ENCODE measurements around the gene ANKRD12. TPM values are rescaled to one million over a fixed set of nuclear protein-coding genes. Genes with fewer than 3 reads are reported as not detected.

The ANKRD12 gene
- total and polyA plus RNA-seq, 9 donors = 12.7 to 68.8 (median 16.9) TPM

- H3K27me3 ChIP-seq (ENCODE audit: control insufficient read depth, insufficient read depth, low read length) = no peaks in the 10 kb centered on the region
- no peak for DNase-seq
- H3K9me3 ChIP-seq (replicated peaks; ENCODE audit: control insufficient read depth, low read depth, low read length) = peaks cover 10% of the 10 kb centered on the region
- no peak overlapping the region for H3K4me3 ChIP-seq (ENCODE audit: low read length)
- no peaks in the 10 kb centered on the region for H3K4me1 ChIP-seq (ENCODE audit: control insufficient read depth, insufficient read depth, low read length)
- WGBS (ENCODE audit: insufficient coverage) = 97% methylated on average over 20 of the region's 24 CpGs
- H3K36me3 ChIP-seq (ENCODE audit: control insufficient read depth, insufficient read depth, low read length) = no peaks in the 10 kb centered on the region
- H3K27ac ChIP-seq (ENCODE audit: low read length) = no peak overlapping the region
Measured at GRCh38 chr18:9297007-9297393, 160.4 kb downstream of the ANKRD12 start.

DNA sequence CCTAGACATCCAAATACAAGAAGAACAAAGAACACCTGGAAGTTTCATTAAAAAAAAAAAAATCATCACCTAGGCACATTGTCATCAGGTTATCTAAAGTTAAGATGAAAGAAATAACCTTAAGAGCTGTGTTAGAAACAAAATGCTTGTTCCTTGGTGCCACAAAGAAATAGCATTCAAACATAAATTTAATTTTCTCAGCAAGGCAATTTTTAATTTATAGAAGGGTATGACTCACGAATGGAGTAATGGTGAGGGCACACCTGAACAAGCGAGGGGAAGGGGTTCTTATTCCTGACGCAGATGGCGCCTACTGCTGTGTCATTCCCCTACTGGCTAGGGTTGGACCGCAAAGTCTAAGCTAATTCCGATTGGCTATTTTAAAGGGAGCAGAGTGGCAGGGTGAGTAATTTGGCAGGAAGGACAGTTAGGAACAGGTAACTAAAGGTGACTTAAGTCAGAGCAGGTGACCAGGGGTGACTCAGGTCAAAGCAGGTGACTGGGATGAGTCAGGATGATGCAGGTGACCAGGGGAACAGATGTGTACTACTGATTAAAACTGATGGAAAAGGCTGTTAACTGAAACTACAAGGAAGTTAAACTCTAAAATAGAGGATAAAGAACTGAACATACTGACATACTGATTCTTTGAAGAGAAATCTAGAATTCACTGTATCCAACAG is 167.9 kb downstream of the ANKRD12 start:
- Histone ChIP-seq H3K36me3 (ENCODE audit: control insufficient read depth, insufficient read depth, low read length) (no peaks in the 10 kb centered on the region), H3K4me3 (ENCODE audit: low read length) (no peak overlapping the region), H3K4me1 (ENCODE audit: control insufficient read depth, insufficient read depth, low read length) (no peaks in the 10 kb centered on the region), H3K9me3 (replicated peaks; ENCODE audit: control insufficient read depth, low read depth, low read length) (peaks cover 6% of the 10 kb centered on the region), H3K27me3 (ENCODE audit: control insufficient read depth, insufficient read depth, low read length) (no peaks in the 10 kb centered on the region), H3K27ac (ENCODE audit: low read length) (no peak overlapping the region)
- WGBS (ENCODE audit: insufficient coverage) = 97% methylated on average over 6 of the region's 6 CpGs
- DNase-seq = no peak

DNA sequence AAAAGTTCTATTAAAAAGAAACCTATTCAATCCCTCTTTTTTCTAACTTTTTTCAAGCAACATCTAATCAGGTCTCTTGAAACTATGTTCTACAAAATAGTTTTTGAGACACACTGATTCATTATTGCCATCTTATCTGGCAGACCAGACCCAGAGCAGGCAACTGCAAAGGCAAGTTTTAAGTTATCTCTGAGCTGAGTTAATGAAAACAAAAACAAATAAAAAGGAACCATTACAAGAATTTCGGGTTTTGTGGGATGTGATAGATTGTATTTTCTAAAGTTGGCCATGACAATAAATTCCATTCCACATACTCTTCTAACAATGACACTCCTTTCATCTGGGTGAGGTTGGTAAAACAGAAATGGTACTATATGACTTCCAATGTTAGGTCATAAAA is 182.8 kb downstream of the ANKRD12 start:
- no CpG with 5 or more reads among the region's 1 CpG for WGBS (ENCODE audit: insufficient coverage)

GRCh38 chr18:9321017-9321452 is 184.5 kb downstream of the ANKRD12 start:
- no CpG with 5 or more reads among the region's 4 CpGs for WGBS (ENCODE audit: insufficient coverage)
- Histone ChIP-seq H3K4me1 (ENCODE audit: control insufficient read depth, insufficient read depth, low read length) (no peaks in the 10 kb centered on the region), H3K36me3 (ENCODE audit: control insufficient read depth, insufficient read depth, low read length) (no peaks in the 10 kb centered on the region)

More for the DNA sequence above, 182.8 kb downstream of the ANKRD12 start:
- Histone ChIP-seq H3K36me3 (ENCODE audit: control insufficient read depth, insufficient read depth, low read length) (no peaks in the 10 kb centered on the region), H3K27me3 (ENCODE audit: control insufficient read depth, insufficient read depth, low read length) (no peaks in the 10 kb centered on the region), H3K4me3 (ENCODE audit: low read length) (no peak overlapping the region), H3K27ac (ENCODE audit: low read length) (no peak overlapping the region), H3K9me3 (replicated peaks; ENCODE audit: control insufficient read depth, low read depth, low read length) (no peaks in the 10 kb centered on the region), H3K4me1 (ENCODE audit: control insufficient read depth, insufficient read depth, low read length) (no peaks in the 10 kb centered on the region)
- DNase-seq = no peak

GRCh38 chr18:9321736-9322135 is 185.2 kb downstream of the ANKRD12 start:
- H3K4me1 ChIP-seq (ENCODE audit: control insufficient read depth, insufficient read depth, low read length) = no peaks in the 10 kb centered on the region
- no peak overlapping the region for H3K27ac ChIP-seq (ENCODE audit: low read length)
- no peaks in the 10 kb centered on the region for H3K27me3 ChIP-seq (ENCODE audit: control insufficient read depth, insufficient read depth, low read length)
- no peak for DNase-seq
- H3K36me3 ChIP-seq (ENCODE audit: control insufficient read depth, insufficient read depth, low read length) = no peaks in the 10 kb centered on the region
- 84% methylated on average over 3 of the region's 4 CpGs for WGBS (ENCODE audit: insufficient coverage)
- no peaks in the 10 kb centered on the region for H3K9me3 ChIP-seq (replicated peaks; ENCODE audit: control insufficient read depth, low read depth, low read length)
- no peak overlapping the region for H3K4me3 ChIP-seq (ENCODE audit: low read length)

More at GRCh38 chr18:9321017-9321452, 184.5 kb downstream of the ANKRD12 start:
- H3K4me3 ChIP-seq (ENCODE audit: low read length) = no peak overlapping the region
- no peaks in the 10 kb centered on the region for H3K27me3 ChIP-seq (ENCODE audit: control insufficient read depth, insufficient read depth, low read length)
- no peak overlapping the region for H3K27ac ChIP-seq (ENCODE audit: low read length)
- DNase-seq = no peak
- no peaks in the 10 kb centered on the region for H3K9me3 ChIP-seq (replicated peaks; ENCODE audit: control insufficient read depth, low read depth, low read length)

GRCh38 chr18:9322744-9323143 is 186.2 kb downstream of the ANKRD12 start:
- Histone ChIP-seq H3K4me3 (ENCODE audit: low read length) (no peak overlapping the region), H3K36me3 (ENCODE audit: control insufficient read depth, insufficient read depth, low read length) (no peaks in the 10 kb centered on the region), H3K9me3 (replicated peaks; ENCODE audit: control insufficient read depth, low read depth, low read length) (no peaks in the 10 kb centered on the region), H3K27me3 (ENCODE audit: control insufficient read depth, insufficient read depth, low read length) (no peaks in the 10 kb centered on the region), H3K27ac (ENCODE audit: low read length) (no peak overlapping the region), H3K4me1 (ENCODE audit: control insufficient read depth, insufficient read depth, low read length) (no peaks in the 10 kb centered on the region)
- no peak for DNase-seq
- WGBS (ENCODE audit: insufficient coverage) = 95% methylated on average over 2 of the region's 2 CpGs

DNA sequence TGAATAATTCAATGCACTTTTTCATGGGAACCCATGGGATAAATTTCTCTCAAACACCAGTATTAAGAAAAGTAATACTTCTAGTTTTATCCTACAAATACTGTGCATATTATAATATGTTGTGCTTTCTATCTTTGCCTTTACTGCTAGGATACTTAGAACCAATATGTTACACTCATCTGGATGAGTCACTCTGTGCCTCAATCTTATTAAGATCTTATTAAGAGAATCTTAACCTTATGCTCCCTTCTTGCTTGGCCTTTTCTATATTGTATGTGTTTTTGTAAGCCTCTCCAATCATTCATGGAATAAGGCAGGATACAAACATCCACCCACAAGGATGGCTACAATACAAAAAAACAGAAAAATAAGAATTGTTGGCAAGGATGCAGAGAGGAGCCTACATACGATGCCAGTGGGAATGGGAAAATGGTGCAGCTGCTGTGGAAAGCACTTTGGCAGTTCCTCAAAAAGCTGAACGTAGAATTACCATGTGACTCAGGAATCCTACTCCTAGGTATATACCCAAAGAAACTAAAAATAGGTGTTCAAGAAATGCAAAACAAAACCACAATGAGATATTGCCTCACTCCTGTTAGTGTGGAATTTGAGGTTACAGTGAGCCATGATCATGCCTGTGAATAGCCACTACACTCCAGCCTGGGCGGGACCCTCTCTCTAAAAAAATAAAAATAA is 187.3 kb downstream of the ANKRD12 start:
- no peaks in the 10 kb centered on the region for H3K27me3 ChIP-seq (ENCODE audit: control insufficient read depth, insufficient read depth, low read length)
- H3K9me3 ChIP-seq (replicated peaks; ENCODE audit: control insufficient read depth, low read depth, low read length) = peaks cover 3% of the 10 kb centered on the region
- no peak overlapping the region for H3K4me3 ChIP-seq (ENCODE audit: low read length)
- no peak overlapping the region for H3K27ac ChIP-seq (ENCODE audit: low read length)
- H3K36me3 ChIP-seq (ENCODE audit: control insufficient read depth, insufficient read depth, low read length) = no peaks in the 10 kb centered on the region
- no peak for DNase-seq
- WGBS (ENCODE audit: insufficient coverage) = no CpG with 5 or more reads among the region's 3 CpGs
- no peaks in the 10 kb centered on the region for H3K4me1 ChIP-seq (ENCODE audit: control insufficient read depth, insufficient read depth, low read length)

DNA sequence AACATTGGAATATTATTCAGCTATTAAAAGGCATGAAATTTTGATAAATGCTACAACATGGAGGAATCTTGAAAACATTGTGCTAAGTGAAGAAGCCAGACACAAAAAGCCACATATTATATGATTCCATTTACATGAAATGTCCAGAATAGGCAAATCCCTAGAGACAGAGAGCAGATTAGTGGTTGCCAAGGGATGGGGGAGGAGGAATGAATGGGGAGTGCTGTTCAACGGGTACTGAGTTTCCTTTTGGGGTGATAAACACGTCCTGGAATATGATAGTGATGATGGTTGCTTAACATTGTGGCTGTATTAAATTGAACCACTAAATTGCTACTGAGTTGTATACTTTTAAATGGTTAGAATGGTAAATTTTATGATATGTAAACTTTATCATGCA is 189.1 kb downstream of the ANKRD12 start:
- WGBS (ENCODE audit: insufficient coverage) = 51% methylated on average over 2 of the region's 2 CpGs
- no peaks in the 10 kb centered on the region for H3K4me1 ChIP-seq (ENCODE audit: control insufficient read depth, insufficient read depth, low read length)
- H3K27me3 ChIP-seq (ENCODE audit: control insufficient read depth, insufficient read depth, low read length) = no peaks in the 10 kb centered on the region
- peaks cover 3% of the 10 kb centered on the region for H3K9me3 ChIP-seq (replicated peaks; ENCODE audit: control insufficient read depth, low read depth, low read length)
- no peak overlapping the region for H3K27ac ChIP-seq (ENCODE audit: low read length)
- no peak for DNase-seq
- H3K36me3 ChIP-seq (ENCODE audit: control insufficient read depth, insufficient read depth, low read length) = no peaks in the 10 kb centered on the region
- H3K4me3 ChIP-seq (ENCODE audit: low read length) = no peak overlapping the region

DNA sequence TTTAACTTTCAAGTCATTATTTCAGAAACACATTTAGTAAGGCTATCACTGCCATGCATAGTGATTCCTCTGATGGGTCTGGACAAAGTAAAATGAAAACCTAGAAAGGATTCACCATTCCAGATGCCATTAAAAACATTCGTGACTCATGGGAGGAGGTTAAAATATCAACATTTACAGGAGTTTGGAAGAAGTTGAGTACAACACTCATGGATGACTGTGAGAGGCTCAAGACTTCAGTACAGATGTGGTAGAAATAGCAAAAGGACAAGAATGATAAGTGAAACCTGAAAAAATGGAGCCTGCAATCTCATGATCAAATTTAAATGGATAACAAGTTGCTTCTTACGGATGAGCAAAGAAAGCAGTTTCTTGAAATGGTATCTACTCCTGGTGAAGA is 192.2 kb downstream of the ANKRD12 start:
- no peak overlapping the region for H3K27ac ChIP-seq (ENCODE audit: low read length)
- H3K27me3 ChIP-seq (ENCODE audit: control insufficient read depth, insufficient read depth, low read length) = peaks cover 2% of the 10 kb centered on the region
- WGBS (ENCODE audit: insufficient coverage) = no CpG with 5 or more reads among the region's 2 CpGs

DNA sequence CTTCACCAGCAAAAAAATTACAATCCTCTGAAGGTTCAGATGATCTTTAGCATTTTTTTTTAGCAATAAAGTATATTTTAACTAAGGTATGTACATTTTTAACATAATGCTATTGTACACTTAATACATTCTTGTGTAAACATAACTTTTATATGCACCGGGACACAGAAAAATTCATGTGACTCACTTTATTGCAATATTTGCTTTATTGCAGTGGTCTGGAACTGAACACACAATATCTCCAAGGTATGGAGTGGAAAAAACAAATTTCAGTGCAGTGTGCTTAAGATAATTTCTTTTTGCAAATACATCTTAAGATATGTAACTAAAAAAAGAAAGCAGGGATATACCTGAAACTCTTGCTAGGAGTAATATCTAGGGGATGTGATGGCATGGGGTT is 192.9 kb downstream of the ANKRD12 start:
- peaks cover 3% of the 10 kb centered on the region for H3K9me3 ChIP-seq (replicated peaks; ENCODE audit: control insufficient read depth, low read depth, low read length)
- DNase-seq = no peak
- H3K27ac ChIP-seq (ENCODE audit: low read length) = no peak overlapping the region
- peaks cover 2% of the 10 kb centered on the region for H3K27me3 ChIP-seq (ENCODE audit: control insufficient read depth, insufficient read depth, low read length)
- no CpG with 5 or more reads among the region's 1 CpG for WGBS (ENCODE audit: insufficient coverage)
- H3K4me1 ChIP-seq (ENCODE audit: control insufficient read depth, insufficient read depth, low read length) = peaks cover 4% of the 10 kb centered on the region
- H3K36me3 ChIP-seq (ENCODE audit: control insufficient read depth, insufficient read depth, low read length) = no peaks in the 10 kb centered on the region
- H3K4me3 ChIP-seq (ENCODE audit: low read length) = no peak overlapping the region

More for the DNA sequence above, 192.2 kb downstream of the ANKRD12 start:
- H3K4me3 ChIP-seq (ENCODE audit: low read length) = no peak overlapping the region
- peaks cover 3% of the 10 kb centered on the region for H3K9me3 ChIP-seq (replicated peaks; ENCODE audit: control insufficient read depth, low read depth, low read length)
- H3K4me1 ChIP-seq (ENCODE audit: control insufficient read depth, insufficient read depth, low read length) = peaks cover 2% of the 10 kb centered on the region
- H3K36me3 ChIP-seq (ENCODE audit: control insufficient read depth, insufficient read depth, low read length) = no peaks in the 10 kb centered on the region
- no peak for DNase-seq

All from muscle of leg (tissue), 11 donors.